H1 (cell line): ENCODE results near the gene CCNL2. TPM values are rescaled to one million over a fixed set of nuclear protein-coding genes. Genes with fewer than 3 reads are reported as not detected.

Experiments used
- CTCF ChIA-PET: fragments of 300-600 bp; sonication (Branson Sonifier 250); formaldehyde crosslinking; loops from one replicate; lab custom pipeline; 2021; ENCODE audit not compliant: partially characterized antibody; lab: Charles Lee
- POLR2A ChIA-PET: fragments of 300-600 bp; sonication (Branson Sonifier 250); formaldehyde crosslinking; loops from one replicate; lab custom pipeline; 2021; ENCODE audit warnings: inconsistent platforms; ENCODE audit not compliant: partially characterized antibody; lab: Charles Lee
- DNase-seq, 2 experiments: peaks; one replicate each; pipeline versions ENCODE4 v3.0.0 to v3.0.0-alpha.2; 2010 to 2022; ENCODE audit warnings: low spot score in 2 of 2, low read depth in 1 of 2, mixed read lengths in 1 of 2
- FAIRE-seq: peaks from 2 replicates; lab custom pipeline; 2011; peaks lifted over from hg19 to GRCh38; lab: Jason Lieb, UNC
- H2AFZ ChIP-seq: 2 replicates; pipeline ENCODE4 v1.8.1; 2012; ENCODE audit warnings: low read length, inconsistent platforms
- H2AK5ac ChIP-seq: 2 replicates; pipeline ENCODE4 v1.6.1; 2013; ENCODE audit warnings: low read depth, low read length
- H2BK120ac ChIP-seq: replicated peaks from 2 replicates; pipeline ENCODE3; 2013; ENCODE audit warnings: low read depth, low read length, inconsistent platforms
- H2BK12ac ChIP-seq: 2 replicates; pipeline ENCODE4 v1.6.1; 2013; ENCODE audit warnings: low read depth, low read length
- H2BK15ac ChIP-seq: 2 replicates; pipeline ENCODE4 v1.6.1; 2013; ENCODE audit warnings: low read length
- H2BK20ac ChIP-seq: 2 replicates; pipeline ENCODE4 v1.6.1; 2013; ENCODE audit warnings: low read length
- H2BK5ac ChIP-seq: 2 replicates; pipeline ENCODE4 v1.6.1; 2013; ENCODE audit warnings: low read depth, low read length
- H3K14ac ChIP-seq: 2 replicates; pipeline ENCODE4 v1.6.1; 2013; ENCODE audit warnings: inconsistent platforms; ENCODE audit not compliant: insufficient read length
- H3K18ac ChIP-seq: 2 replicates; pipeline ENCODE4 v1.6.1; 2013; ENCODE audit warnings: low read length; ENCODE audit errors: extremely low read depth
- H3K23ac ChIP-seq: 2 replicates; pipeline ENCODE4 v1.6.1; 2013; ENCODE audit warnings: inconsistent platforms; ENCODE audit not compliant: insufficient read length
- H3K23me2 ChIP-seq: 2 replicates; pipeline ENCODE4 v1.6.1; 2013; ENCODE audit warnings: low read depth, low read length
- H3K27ac ChIP-seq: 2 replicates; pipeline ENCODE4 v1.6.1; 2011; ENCODE audit warnings: low read depth, low read length, inconsistent platforms
- H3K27me3 ChIP-seq, 4 experiments: replicated peaks in 1 of 4; 1 replicate in 1 of 4; 2 replicates in 3 of 4; pipeline versions ENCODE4 v1.6.1 to v1.8.1; 2011 to 2013; ENCODE audit warnings: low read length in 3 of 4, mild to moderate bottlenecking in 3 of 4, inconsistent platforms in 2 of 4, mixed read lengths in 2 of 4, moderate library complexity in 1 of 4; ENCODE audit not compliant: control insufficient read depth in 3 of 4, insufficient read depth in 3 of 4; ENCODE audit errors: extremely low read depth in 1 of 4
- H3K36me3 ChIP-seq, 4 experiments: 2 replicates each; pipeline versions ENCODE4 v1.6.1 to v1.8.1; 2011 to 2013; ENCODE audit warnings: mild to moderate bottlenecking in 4 of 4, low read length in 3 of 4, moderate library complexity in 2 of 4, control low read depth in 1 of 4, inconsistent platforms in 1 of 4; ENCODE audit not compliant: insufficient read depth in 4 of 4, control insufficient read depth in 2 of 4
- H3K4ac ChIP-seq: replicated peaks from 2 replicates; pipeline ENCODE3; 2013; ENCODE audit warnings: low read length, low read depth, mixed read lengths, inconsistent platforms; ENCODE audit not compliant: insufficient read length
- H3K4me1 ChIP-seq, 4 experiments: replicated peaks in 1 of 4; 1 replicate in 1 of 4; 2 replicates in 3 of 4; pipeline versions ENCODE4 v1.6.1 to v1.8.1; 2011 to 2013; ENCODE audit warnings: low read length in 3 of 4, inconsistent platforms in 2 of 4, mixed read lengths in 1 of 4; ENCODE audit not compliant: insufficient read depth in 4 of 4, control insufficient read depth in 3 of 4
- H3K4me2 ChIP-seq, 2 experiments: 2 replicates each; pipeline versions ENCODE4 v1.6.1 to v1.8.1; 2011 to 2013; ENCODE audit warnings: low read depth in 2 of 2, low read length in 2 of 2, control low read depth in 1 of 2, inconsistent platforms in 1 of 2, mild to moderate bottlenecking in 1 of 2; ENCODE audit not compliant: insufficient read depth in 1 of 2
- H3K4me3 ChIP-seq, 4 experiments: fragments of 200-600, 300-600 bp in 1 of 4; sonication (generic), shearing (Covaris generic), sonication (Bioruptor Twin) in 1 of 4; 2 replicates each; pipeline versions ENCODE4 v1.5.1 to v1.8.1; 2011 to 2016; ENCODE audit warnings: low read length in 4 of 4, low read depth in 3 of 4, control low read depth in 2 of 4, inconsistent platforms in 2 of 4, mild to moderate bottlenecking in 2 of 4, mixed read lengths in 1 of 4, moderate library complexity in 1 of 4; ENCODE audit not compliant: insufficient read depth in 2 of 4; ENCODE audit errors: extremely low read depth in 1 of 4
- H3K56ac ChIP-seq: replicated peaks from 2 replicates; pipeline ENCODE3; 2013; ENCODE audit warnings: low read depth, mild to moderate bottlenecking, mixed read lengths, low read length, inconsistent platforms; ENCODE audit not compliant: insufficient read length
- H3K79me1 ChIP-seq: 2 replicates; pipeline ENCODE4 v1.6.1; 2013; ENCODE audit warnings: low read depth, low read length, control low read depth
- H3K79me2 ChIP-seq, 2 experiments: 2 replicates each; pipeline versions ENCODE4 v1.6.1 to v1.8.1; 2012 to 2013; ENCODE audit warnings: low read length in 2 of 2, mild to moderate bottlenecking in 2 of 2, inconsistent platforms in 1 of 2; ENCODE audit not compliant: insufficient read depth in 2 of 2, control insufficient read depth in 1 of 2
- H3K9ac ChIP-seq, 4 experiments: replicated peaks in 1 of 4; 1 replicate in 1 of 4; 2 replicates in 3 of 4; pipeline versions ENCODE4 v1.6.1 to v1.8.1; 2011 to 2013; ENCODE audit warnings: low read depth in 3 of 4, low read length in 3 of 4, control low read depth in 2 of 4, mild to moderate bottlenecking in 2 of 4, moderate library complexity in 2 of 4, inconsistent platforms in 1 of 4; ENCODE audit errors: extremely low read depth in 1 of 4
- H3K9me3 ChIP-seq, 2 experiments: 2 replicates each; pipeline versions ENCODE4 v1.6.1 to v1.8.1; 2012 to 2013; ENCODE audit warnings: mild to moderate bottlenecking in 2 of 2, moderate library complexity in 2 of 2, control low read depth in 1 of 2, inconsistent platforms in 1 of 2, low read depth in 1 of 2, low read length in 1 of 2, mixed read lengths in 1 of 2; ENCODE audit not compliant: insufficient read depth in 2 of 2
- H4K20me1 ChIP-seq, 2 experiments: replicated peaks in 1 of 2; 2 replicates each; pipeline versions ENCODE3 to v1.8.1; 2011 to 2013; ENCODE audit warnings: inconsistent platforms in 2 of 2, low read length in 2 of 2, mild to moderate bottlenecking in 1 of 2; ENCODE audit not compliant: insufficient read depth in 2 of 2, control insufficient read depth in 1 of 2
- H4K5ac ChIP-seq: 2 replicates; pipeline ENCODE4 v1.6.1; 2013; ENCODE audit warnings: low read length, low read depth, mixed read lengths, inconsistent platforms; ENCODE audit not compliant: insufficient read length
- H4K8ac ChIP-seq: 2 replicates; pipeline ENCODE4 v1.8.0; 2013; ENCODE audit warnings: mild to moderate bottlenecking, moderate library complexity, low read length, inconsistent platforms; ENCODE audit not compliant: insufficient read depth; ENCODE audit errors: extremely low read depth
- H4K91ac ChIP-seq: replicated peaks from 2 replicates; pipeline ENCODE3; 2013; ENCODE audit warnings: low read length, mixed read lengths, inconsistent platforms; ENCODE audit not compliant: insufficient read length
- RAD21 ChIP-seq, 2 experiments: IDR thresholded peaks in 1 of 2; conservative IDR thresholded peaks in 1 of 2; 2 replicates each; pipeline ENCODE4 v1.6.1; 2011; ENCODE audit warnings: low read depth in 2 of 2, low read length in 2 of 2, improper control_type of control experiment in 1 of 2, inconsistent platforms in 1 of 2, mild to moderate bottlenecking in 1 of 2, moderate library complexity in 1 of 2
- RXRA ChIP-seq: IDR thresholded peaks from 2 replicates; pipeline ENCODE4 v1.6.1; 2011; ENCODE audit warnings: low read depth, mild to moderate bottlenecking, low read length, moderate library complexity; ENCODE audit not compliant: insufficient read depth
- SP2 ChIP-seq: IDR thresholded peaks from 2 replicates; pipeline ENCODE4 v1.6.1; 2012; ENCODE audit warnings: mild to moderate bottlenecking, low read length, inconsistent platforms
- TBP ChIP-seq: IDR thresholded peaks from 2 replicates; pipeline ENCODE4 v1.6.1; 2011; ENCODE audit warnings: low read depth, low read length, improper control_type of control experiment
- WGBS, 2 experiments: shearing (Covaris generic) in 1 of 2; methylation state at CpG; one replicate each; pipeline versions ENCODE4 v1.1.6 to v1.1.7; 2013 to 2015; ENCODE audit warnings: low lambda C conversion rate in 2 of 2, mixed read lengths in 2 of 2, inconsistent platforms in 1 of 2, low coverage in 1 of 2, missing lambda C conversion rate in 1 of 2; ENCODE audit not compliant: insufficient replicate concordance in 2 of 2, insufficient coverage in 1 of 2, insufficient read length in 1 of 2; ENCODE audit errors: extremely low coverage in 1 of 2, missing lambda C conversion rate in 1 of 2; 5-methylcytosine and 5-hydroxymethylcytosine counted together
- polyA plus RNA-seq, 7 experiments: library from polyadenylated mRNA; depleted of rRNA in 3 of 7; stranded (reverse) in 5 of 7; unstranded in 2 of 7; fragments of >200 nt in 5 of 7; fragments of 200-250 nt in 2 of 7; gene quantifications; 1 replicate in 5 of 7; 2 replicates in 1 of 7; 4 replicates in 1 of 7; pipeline versions ENCODE4 v1.2.1 to v1.2.3, GENCODE V29; 2011 to 2013; ENCODE audit warnings: missing spikeins in 2 of 7, mixed read lengths in 2 of 7
- total RNA-seq: library from RNA; stranded (reverse); fragmentation: NEBNext Ultra II Directional; extraction: Animal tissue kit (Norgen Biotek cat#: 25700); gene quantifications from 2 replicates; pipeline ENCODE4 v1.2.1, GENCODE V29; 2021

The CCNL2 gene
- total and polyA plus RNA-seq, 2 of the 8 experiments (the other 6 are each of a cell fraction or from before 2014, with no cell fraction given) = 79.8 to 120 TPM

DNA sequence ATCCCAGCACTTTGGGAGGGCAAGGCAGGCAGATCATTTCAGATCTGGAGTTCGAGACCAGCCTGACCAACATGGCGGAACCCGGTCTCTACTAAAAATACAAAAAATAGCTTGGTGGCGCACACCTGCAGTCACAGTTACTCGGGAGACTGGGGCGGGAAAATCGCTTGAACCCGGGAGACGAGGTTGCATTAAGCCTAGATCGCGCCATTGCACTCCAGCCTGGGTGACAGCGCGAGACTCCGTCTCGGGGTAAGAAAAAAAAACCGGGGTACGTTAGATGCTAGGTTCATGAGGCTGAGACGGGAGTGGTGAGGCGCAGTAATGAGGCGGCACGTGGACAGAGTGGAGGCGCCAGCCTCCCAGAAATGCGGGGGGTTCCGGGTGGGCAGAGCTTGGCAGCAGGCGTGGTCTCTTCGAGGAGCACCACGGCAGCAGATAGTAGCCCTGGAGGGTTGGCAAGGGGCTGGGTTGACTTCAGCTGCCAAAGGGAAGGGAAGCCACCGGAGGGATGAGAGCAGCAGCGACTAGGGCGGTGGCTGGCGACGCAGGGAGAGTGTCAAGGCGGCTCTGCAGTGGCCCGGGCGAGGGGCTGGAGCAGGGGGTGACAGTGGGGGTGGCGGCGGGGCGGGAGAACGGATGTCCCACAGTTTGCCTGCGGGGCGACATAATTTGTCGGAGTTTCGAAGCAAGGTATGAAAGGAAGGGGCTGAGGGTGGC, 7.1 kb upstream of the CCNL2 start:
- WGBS, 2 experiments = 73% methylated on average over 33 of the region's 43 CpGs; no CpG with 5 or more reads in 1 of the 2 experiments
- ChIA-PET CTCF (interaction anchor here (1.0 to 2.9 kb wide), 10 partner anchors 9 to 98 kb away, joined by 3 to 17 read pairs (median 4); partner anchors contain the start of gene ANKRD65), POLR2A (interaction anchor here (0.7 to 27.7 kb wide), 11 partner anchors 8 to 136 kb away, joined by 3 to 719 read pairs (median 3); partner anchors contain the start of genes ANKRD65, AURKAIP1, CCNL2 and MXRA8)
- Histone ChIP-seq H2AK5ac (no peak overlapping the region), H4K5ac (peak overlapping the region; percentile 93), H3K23me2 (peaks cover 5% of the 10 kb centered on the region; the same call in 1 of the 2 replicates), H2AFZ (no peak overlapping the region), H3K4ac (no peak overlapping the region), H3K56ac (peak overlapping the region; percentile 17), H2BK15ac (no peak overlapping the region), H2BK20ac (no peak overlapping the region), H3K14ac (no peak overlapping the region), H3K4me1 (peaks cover 8 to 19% (median 13%) of the 10 kb centered on the region in 4 experiments; a peak in 6 of 7 replicates), H3K79me2 (peaks cover 14 to 38% of the 10 kb centered on the region in 2 experiments), H2BK12ac (no peak overlapping the region), H3K18ac (no peak overlapping the region), H3K27me3 (no peaks in the 10 kb centered on the region), H4K8ac (peak overlapping the region; percentile 99), H3K79me1 (peaks cover 11% of the 10 kb centered on the region), H3K23ac (no peak overlapping the region), H3K27ac (peak overlapping the region; percentile 94; the same call in 1 of the 2 replicates), H4K20me1 (peaks cover 8 to 12% of the 10 kb centered on the region in 2 experiments), H2BK5ac (peak overlapping the region; percentile 88; the same call in 1 of the 2 replicates), H3K4me3 (peak overlapping the region; percentile 91 to 99 (median 93)), H3K4me2 (peak overlapping the region; percentile 75 to 86), H3K36me3 (peaks cover 20 to 56% (median 30%) of the 10 kb centered on the region in 4 experiments), H3K9me3 (no peaks in the 10 kb centered on the region), H4K91ac (no peak overlapping the region), H2BK120ac (no peak overlapping the region), H3K9ac (peak overlapping the region; percentile 81 to 96 (median 92))
- FAIRE-seq (no peak), DNase-seq (no peak)
- TF ChIP-seq TBP (no peak), RXRA (no peak), SP2 (no peak), RAD21 (IDR thresholded peaks at IDR 0.05 in 1 of 2, conservative IDR thresholded peaks at IDR 0.05 in 1 of 2; ENCODE audit: low read depth in 2 of 2, low read length in 2 of 2) (0 out of 4 replicates have a peak, but pooled peaks of 1 of the 2 experiments have one; percentile 10)
